ENCODE measurements around the gene DPH2. TPM values are rescaled to one million over a fixed set of nuclear protein-coding genes. Genes with fewer than 3 reads are reported as not detected.

DPH2 gene
- polyA plus RNA-seq, 1 of the 3 experiments (the other 2 are of a cell fraction): 76.9 TPM

DNA sequence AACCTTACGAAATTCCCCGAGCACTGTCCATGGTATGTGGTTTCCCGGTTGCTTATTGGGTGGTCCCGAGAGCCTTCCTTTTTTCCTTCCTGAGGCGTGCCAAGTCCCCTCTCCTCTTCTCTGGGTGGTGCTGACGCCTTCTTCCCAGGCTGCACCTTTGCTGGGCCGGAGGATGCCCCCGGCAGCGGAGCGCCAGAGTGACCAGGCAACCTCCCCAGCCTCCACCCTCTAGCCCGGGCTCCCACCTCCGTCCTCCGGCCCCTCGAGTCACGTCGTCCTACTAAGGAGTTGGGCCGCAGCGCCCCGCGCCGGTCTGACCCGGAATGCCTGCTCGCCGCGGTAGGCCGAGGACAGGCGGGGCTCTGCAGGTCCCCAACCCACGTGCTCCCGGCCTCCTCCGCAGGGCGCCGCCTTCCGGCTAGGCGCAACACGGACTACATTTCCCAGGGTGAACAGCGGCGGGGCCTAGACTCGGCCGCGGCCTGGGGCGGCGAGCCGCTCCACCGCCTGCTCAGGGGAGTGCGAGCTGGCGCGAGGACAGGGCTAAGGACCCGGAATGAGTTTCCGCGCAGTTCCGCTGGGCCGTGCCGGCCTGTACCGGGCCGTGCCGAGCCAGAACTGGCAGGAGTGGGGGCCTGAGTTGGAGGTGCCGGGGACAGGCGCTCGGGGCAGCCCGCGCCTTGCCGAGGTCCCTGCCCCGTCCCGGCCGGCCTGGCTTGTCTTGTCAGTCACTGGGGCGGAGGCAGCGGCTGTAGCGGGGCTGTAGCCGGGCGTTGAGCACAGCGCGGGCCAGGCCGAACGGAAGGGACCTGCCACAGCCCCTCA lies 23.4 kb upstream of the DPH2 start, which contains the start of gene IPO13:
IPO13 (plus strand) TSS at position 715 of the 825 bp plus-strand sequence. CDS start 651 bp downstream, outside the sequence.
- H3K4me2 ChIP-seq: peak within 1 kb of the TSS; percentile 98
- ChIA-PET CTCF (interaction anchor here (0.6 to 9.4 kb wide), 29 partner anchors 8 to 418 kb away, joined by 3 to 105 read pairs (median 4); partner anchors contain the start of genes ARTN and ATP6V0B), POLR2A (interaction anchor here (0.7 to 1.6 kb wide), 4 partner anchors 8 to 84 kb away, joined by 3 to 10 read pairs (median 4); no protein-coding TSS in a partner anchor)
- H4K20me1 ChIP-seq (ENCODE audit: insufficient read depth): no peaks in the 10 kb centered on the region
- peaks cover 13% of the 10 kb centered on the region; the same call in 1 of the 2 replicates for H3K79me2 ChIP-seq (ENCODE audit: insufficient read depth)
- H3K36me3 ChIP-seq (replicated peaks in 1 of 2; ENCODE audit: control insufficient read depth in 1 of 2, insufficient read depth in 2 of 2, low read length in 1 of 2): peaks cover 0 to 17% of the 10 kb centered on the region in 2 experiments
- H3F3A ChIP-seq (replicated peaks; ENCODE audit: insufficient read depth): no peaks in the 10 kb centered on the region
- H3K4me3 ChIP-seq (ENCODE audit: low read depth in 2 of 2, low read length in 1 of 2): peak within 1 kb of the TSS; percentile 79 to 93
- peak within 1 kb of the TSS; percentile 90 for H3K9ac ChIP-seq
- no peaks in the 10 kb centered on the region for H3K9me3 ChIP-seq
- H3K27ac ChIP-seq (ENCODE audit: low read depth in 2 of 2, low read length in 1 of 2): peak within 1 kb of the TSS; percentile 82 to 97
- WGBS (ENCODE audit: low lambda C conversion rate): 3% methylated on average over 18 of the region's 74 CpGs
- DNase-seq: peak; percentile 98
- H2AFZ ChIP-seq (ENCODE audit: low read depth): peak within 1 kb of the TSS; percentile 78
- H3K4me1 ChIP-seq (ENCODE audit: control insufficient read depth in 1 of 2, insufficient read depth in 2 of 2, low read depth in 1 of 2, low read length in 1 of 2): peaks cover 12 to 24% of the 10 kb centered on the region in 2 experiments
- H3K27me3 ChIP-seq (ENCODE audit: insufficient read depth): no peaks in the 10 kb centered on the region
- no peaks in the 10 kb centered on the region for H3K9me2 ChIP-seq
- TF ChIP-seq NFIC (IDR thresholded peaks at IDR 0.05; ENCODE audit: borderline replicate concordance) (peak; percentile 7; the same call in 1 of the 2 replicates), FOXJ3 (CRISPR knock-in tag; IDR thresholded peaks at IDR 0.05) (no peak), ELF1 (IDR thresholded peaks at IDR 0.05) (peak; percentile 87), RAD21 (IDR thresholded peaks at IDR 0.05; ENCODE audit: low read length) (peak; percentile 59), TAF1 (IDR thresholded peaks at IDR 0.05; ENCODE audit: borderline replicate concordance, low read depth, low read length) (peak; percentile 69; the same call in 1 of the 2 replicates), FOSL2 (IDR thresholded peaks at IDR 0.05; ENCODE audit: borderline replicate concordance, low read depth) (no peak), MEF2A (IDR thresholded peaks at IDR 0.05; ENCODE audit: borderline replicate concordance, low read depth) (no peak), SIN3A (IDR thresholded peaks at IDR 0.05; ENCODE audit: borderline replicate concordance, low read depth, low read length) (peak; percentile 14; the same call in 1 of the 2 replicates), RCOR1 (IDR thresholded peaks at IDR 0.05; ENCODE audit: low read length) (no peak), CHD2 (IDR thresholded peaks at IDR 0.05; ENCODE audit: low read length, partially characterized antibody) (peak; percentile 70), EP300 (IDR thresholded peaks at IDR 0.05; ENCODE audit: borderline replicate concordance in 1 of 2, low read depth in 1 of 2, low read length in 1 of 2) (no peak), MXI1 (IDR thresholded peaks at IDR 0.05; ENCODE audit: low read depth, low read length) (peak; percentile 98), PBX3 (IDR thresholded peaks at IDR 0.05) (peak; percentile 55), RXRA (IDR thresholded peaks at IDR 0.05; ENCODE audit: borderline replicate concordance, low read depth) (no peak), GATA2 (CRISPR knock-in tag; IDR thresholded peaks at IDR 0.05) (no peak), ZBTB33 (IDR thresholded peaks at IDR 0.05; ENCODE audit: borderline replicate concordance, low read depth) (no peak), POLR2AphosphoS5 (IDR thresholded peaks at IDR 0.05; ENCODE audit: low read depth, low read length) (peak; percentile 65), FOXM1 (IDR thresholded peaks at IDR 0.05; ENCODE audit: low read depth) (no peak), RFX5 (IDR thresholded peaks at IDR 0.05; ENCODE audit: low read length) (no peak), GABPA (IDR thresholded peaks at IDR 0.05; ENCODE audit: low read depth) (peak; percentile 59)
- TF ChIP-seq, protein P1, sequence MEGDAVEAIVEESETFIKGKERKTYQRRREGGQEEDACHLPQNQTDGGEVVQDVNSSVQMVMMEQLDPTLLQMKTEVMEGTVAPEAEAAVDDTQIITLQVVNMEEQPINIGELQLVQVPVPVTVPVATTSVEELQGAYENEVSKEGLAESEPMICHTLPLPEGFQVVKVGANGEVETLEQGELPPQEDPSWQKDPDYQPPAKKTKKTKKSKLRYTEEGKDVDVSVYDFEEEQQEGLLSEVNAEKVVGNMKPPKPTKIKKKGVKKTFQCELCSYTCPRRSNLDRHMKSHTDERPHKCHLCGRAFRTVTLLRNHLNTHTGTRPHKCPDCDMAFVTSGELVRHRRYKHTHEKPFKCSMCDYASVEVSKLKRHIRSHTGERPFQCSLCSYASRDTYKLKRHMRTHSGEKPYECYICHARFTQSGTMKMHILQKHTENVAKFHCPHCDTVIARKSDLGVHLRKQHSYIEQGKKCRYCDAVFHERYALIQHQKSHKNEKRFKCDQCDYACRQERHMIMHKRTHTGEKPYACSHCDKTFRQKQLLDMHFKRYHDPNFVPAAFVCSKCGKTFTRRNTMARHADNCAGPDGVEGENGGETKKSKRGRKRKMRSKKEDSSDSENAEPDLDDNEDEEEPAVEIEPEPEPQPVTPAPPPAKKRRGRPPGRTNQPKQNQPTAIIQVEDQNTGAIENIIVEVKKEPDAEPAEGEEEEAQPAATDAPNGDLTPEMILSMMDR (IDR thresholded peaks at IDR 0.05): peak; percentile 68
- TF ChIP-seq, protein P2, sequence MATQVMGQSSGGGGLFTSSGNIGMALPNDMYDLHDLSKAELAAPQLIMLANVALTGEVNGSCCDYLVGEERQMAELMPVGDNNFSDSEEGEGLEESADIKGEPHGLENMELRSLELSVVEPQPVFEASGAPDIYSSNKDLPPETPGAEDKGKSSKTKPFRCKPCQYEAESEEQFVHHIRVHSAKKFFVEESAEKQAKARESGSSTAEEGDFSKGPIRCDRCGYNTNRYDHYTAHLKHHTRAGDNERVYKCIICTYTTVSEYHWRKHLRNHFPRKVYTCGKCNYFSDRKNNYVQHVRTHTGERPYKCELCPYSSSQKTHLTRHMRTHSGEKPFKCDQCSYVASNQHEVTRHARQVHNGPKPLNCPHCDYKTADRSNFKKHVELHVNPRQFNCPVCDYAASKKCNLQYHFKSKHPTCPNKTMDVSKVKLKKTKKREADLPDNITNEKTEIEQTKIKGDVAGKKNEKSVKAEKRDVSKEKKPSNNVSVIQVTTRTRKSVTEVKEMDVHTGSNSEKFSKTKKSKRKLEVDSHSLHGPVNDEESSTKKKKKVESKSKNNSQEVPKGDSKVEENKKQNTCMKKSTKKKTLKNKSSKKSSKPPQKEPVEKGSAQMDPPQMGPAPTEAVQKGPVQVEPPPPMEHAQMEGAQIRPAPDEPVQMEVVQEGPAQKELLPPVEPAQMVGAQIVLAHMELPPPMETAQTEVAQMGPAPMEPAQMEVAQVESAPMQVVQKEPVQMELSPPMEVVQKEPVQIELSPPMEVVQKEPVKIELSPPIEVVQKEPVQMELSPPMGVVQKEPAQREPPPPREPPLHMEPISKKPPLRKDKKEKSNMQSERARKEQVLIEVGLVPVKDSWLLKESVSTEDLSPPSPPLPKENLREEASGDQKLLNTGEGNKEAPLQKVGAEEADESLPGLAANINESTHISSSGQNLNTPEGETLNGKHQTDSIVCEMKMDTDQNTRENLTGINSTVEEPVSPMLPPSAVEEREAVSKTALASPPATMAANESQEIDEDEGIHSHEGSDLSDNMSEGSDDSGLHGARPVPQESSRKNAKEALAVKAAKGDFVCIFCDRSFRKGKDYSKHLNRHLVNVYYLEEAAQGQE (IDR thresholded peaks at IDR 0.05; ENCODE audit: low read depth, low read length): peak; percentile 97
- TF ChIP-seq, protein P3, sequence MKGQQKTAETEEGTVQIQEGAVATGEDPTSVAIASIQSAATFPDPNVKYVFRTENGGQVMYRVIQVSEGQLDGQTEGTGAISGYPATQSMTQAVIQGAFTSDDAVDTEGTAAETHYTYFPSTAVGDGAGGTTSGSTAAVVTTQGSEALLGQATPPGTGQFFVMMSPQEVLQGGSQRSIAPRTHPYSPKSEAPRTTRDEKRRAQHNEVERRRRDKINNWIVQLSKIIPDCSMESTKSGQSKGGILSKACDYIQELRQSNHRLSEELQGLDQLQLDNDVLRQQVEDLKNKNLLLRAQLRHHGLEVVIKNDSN (IDR thresholded peaks at IDR 0.05; ENCODE audit: borderline replicate concordance, low read depth): peak; percentile 87

All from SK-N-SH (cell line).